ENCODE results near the gene WNT7B. TPM values are rescaled to one million over a fixed set of nuclear protein-coding genes. Genes with fewer than 3 reads are reported as not detected.

The WNT7B gene
- total RNA-seq, 1 donor from 2014 or later: not detected

- no peak for TF ChIP-seq CTCF (IDR thresholded peaks at IDR 0.05)
- peaks cover 6% of the 10 kb centered on the region for H3K27me3 ChIP-seq
- no peaks in the 10 kb centered on the region for H3K9me3 ChIP-seq
- intact Hi-C loops (cut with DNase I): no loop called here
- no peak overlapping the region for H3K27ac ChIP-seq
- H3K4me3 ChIP-seq: no peak overlapping the region
- H3K36me3 ChIP-seq: no peaks in the 10 kb centered on the region
- no peaks in the 10 kb centered on the region for H3K4me1 ChIP-seq
- DNase-seq (ENCODE audit: low spot score in 2 of 2): no peak
Observed at GRCh38 chr22:45895436-45896152, 81.4 kb downstream of the WNT7B start.

GRCh38 chr22:45893516-45893915 lies 83.4 kb downstream of the WNT7B start:
- H3K27ac ChIP-seq: no peak overlapping the region
- intact Hi-C loops (cut with DNase I): no loop called here
- no peaks in the 10 kb centered on the region for H3K4me1 ChIP-seq
- H3K36me3 ChIP-seq: no peaks in the 10 kb centered on the region
- TF ChIP-seq CTCF (IDR thresholded peaks at IDR 0.05): no peak
- H3K9me3 ChIP-seq: no peaks in the 10 kb centered on the region
- H3K4me3 ChIP-seq: no peak overlapping the region
- DNase-seq (ENCODE audit: low spot score in 2 of 2): no peak
- peaks cover 9% of the 10 kb centered on the region for H3K27me3 ChIP-seq

- Histone ChIP-seq H3K4me1 (no peaks in the 10 kb centered on the region), H3K27ac (no peak overlapping the region), H3K4me3 (no peak overlapping the region), H3K27me3 (peaks cover 9% of the 10 kb centered on the region), H3K9me3 (no peaks in the 10 kb centered on the region), H3K36me3 (no peaks in the 10 kb centered on the region)
- no peak for TF ChIP-seq CTCF (IDR thresholded peaks at IDR 0.05)
- no peak for DNase-seq (ENCODE audit: low spot score in 2 of 2)
- intact Hi-C loops (cut with DNase I): no loop called here
Observed at GRCh38 chr22:45892681-45893461, 84.1 kb downstream of the WNT7B start.

- H3K27ac ChIP-seq: no peak overlapping the region
- H3K27me3 ChIP-seq: peaks cover 9% of the 10 kb centered on the region
- intact Hi-C loops (cut with DNase I): no loop called here
- no peak overlapping the region for H3K4me3 ChIP-seq
- H3K9me3 ChIP-seq: no peaks in the 10 kb centered on the region
- TF ChIP-seq CTCF (IDR thresholded peaks at IDR 0.05): no peak
- no peaks in the 10 kb centered on the region for H3K4me1 ChIP-seq
- no peak for DNase-seq (ENCODE audit: low spot score in 2 of 2)
- H3K36me3 ChIP-seq: no peaks in the 10 kb centered on the region
Observed at GRCh38 chr22:45891996-45892621, 84.9 kb downstream of the WNT7B start.

- TF ChIP-seq CTCF (IDR thresholded peaks at IDR 0.05): no peak
- Histone ChIP-seq H3K4me3 (no peak overlapping the region), H3K4me1 (no peaks in the 10 kb centered on the region), H3K9me3 (no peaks in the 10 kb centered on the region), H3K27me3 (peaks cover 9% of the 10 kb centered on the region), H3K36me3 (no peaks in the 10 kb centered on the region), H3K27ac (no peak overlapping the region)
- intact Hi-C loops (cut with DNase I): no loop called here
- no peak for DNase-seq (ENCODE audit: low spot score in 2 of 2)
Observed at GRCh38 chr22:45891471-45891995, 85.4 kb downstream of the WNT7B start.
